Natural killer cell (primary cell): ENCODE results near the gene ST8SIA1. TPM values are rescaled to one million over a fixed set of nuclear protein-coding genes. Genes with fewer than 3 reads are reported as not detected.

Source experiments
- ATAC-seq, 3 donors: fragments of 150-1000 bp in 2 of 3; fragments of 200-7000 bp in 1 of 3; cut with Tn5 transposase; 1 replicate in 1 of 3; 2 replicates in 2 of 3; pipeline ENCODE4 v1.10.0; 2021; ENCODE audit warnings: mild to moderate bottlenecking in 2 of 3, moderate library complexity in 2 of 3
- DNase-seq, 2 donors: peaks; one replicate each; pipeline versions ENCODE4 v3.0.0 to v3.0.0-alpha.2; 2013 to 2021; ENCODE audit warnings: mixed read lengths in 1 of 2
- H3K27ac ChIP-seq: one replicate; pipeline ENCODE4 v1.5.1; 2013; ENCODE audit warnings: mild to moderate bottlenecking, low read length
- H3K27me3 ChIP-seq: one replicate; pipeline ENCODE4 v1.6.1; 2013; ENCODE audit warnings: low read length; ENCODE audit not compliant: control insufficient read depth, insufficient read depth
- H3K36me3 ChIP-seq: one replicate; pipeline ENCODE4 v1.6.1; 2013; ENCODE audit warnings: low read length; ENCODE audit not compliant: control insufficient read depth, insufficient read depth
- H3K4me1 ChIP-seq: one replicate; pipeline ENCODE4 v1.6.1; 2013; ENCODE audit warnings: low read length; ENCODE audit not compliant: control insufficient read depth, insufficient read depth
- H3K4me3 ChIP-seq: one replicate; pipeline ENCODE4 v1.5.1; 2013; ENCODE audit warnings: low read length
- H3K9me3 ChIP-seq: one replicate; pipeline ENCODE4 v1.6.1; 2013; ENCODE audit warnings: low read length; ENCODE audit not compliant: control insufficient read depth, insufficient read depth
- H3K27ac Mint-ChIP-seq, 2 donors: one replicate each; pipeline ENCODE4 v1.8.0; 2022; ENCODE audit warnings: mild to moderate bottlenecking in 2 of 2, mixed read lengths in 2 of 2, moderate library complexity in 1 of 2
- H3K27me3 Mint-ChIP-seq, 2 donors: one replicate each; pipeline ENCODE4 v1.8.0; 2022; ENCODE audit warnings: low read depth in 2 of 2, mixed read lengths in 2 of 2
- H3K36me3 Mint-ChIP-seq: one replicate; pipeline ENCODE4 v1.8.0; 2022; ENCODE audit warnings: mixed read lengths
- H3K4me1 Mint-ChIP-seq, 2 donors: one replicate each; pipeline ENCODE4 v1.8.0; 2022; ENCODE audit warnings: mixed read lengths in 2 of 2
- H3K4me3 Mint-ChIP-seq: one replicate; pipeline ENCODE4 v1.8.0; 2022; ENCODE audit warnings: mild to moderate bottlenecking, moderate library complexity, mixed read lengths
- H3K9me3 Mint-ChIP-seq, 2 donors: one replicate each; pipeline ENCODE4 v1.8.0; 2022; ENCODE audit warnings: mixed read lengths in 2 of 2
- WGBS: methylation state at CpG from one replicate; pipeline ENCODE4 v1.1.7; 2013; ENCODE audit warnings: missing lambda C conversion rate; ENCODE audit not compliant: insufficient coverage; 5-methylcytosine and 5-hydroxymethylcytosine counted together
- intact Hi-C: fragments of 100-400 bp; cut with micrococcal nuclease; formaldehyde crosslinking; loops from one replicate; pipeline ENCODE4 v1.14.2; 2022
- total RNA-seq, 4 donors: library from RNA; stranded (reverse); fragments of 120-200 nt in 1 of 4; gene quantifications; one replicate each; pipeline versions ENCODE4 v1.2.3 to v1.2.4, GENCODE V29; 2013 to 2022
- TF ChIP-seq, protein P1 (sequence below): fragments of 200-600 bp; IDR thresholded peaks from one replicate; pipeline ENCODE4 v1.8.0; 2022; ENCODE audit warnings: antibody characterized with exemption

The ST8SIA1 gene
- total RNA-seq, 3 donors from 2014 or later (not counting 1 experiment from before 2014, with no cell fraction given): 0.60 to 0.79 TPM; not detected in 1

DNA sequence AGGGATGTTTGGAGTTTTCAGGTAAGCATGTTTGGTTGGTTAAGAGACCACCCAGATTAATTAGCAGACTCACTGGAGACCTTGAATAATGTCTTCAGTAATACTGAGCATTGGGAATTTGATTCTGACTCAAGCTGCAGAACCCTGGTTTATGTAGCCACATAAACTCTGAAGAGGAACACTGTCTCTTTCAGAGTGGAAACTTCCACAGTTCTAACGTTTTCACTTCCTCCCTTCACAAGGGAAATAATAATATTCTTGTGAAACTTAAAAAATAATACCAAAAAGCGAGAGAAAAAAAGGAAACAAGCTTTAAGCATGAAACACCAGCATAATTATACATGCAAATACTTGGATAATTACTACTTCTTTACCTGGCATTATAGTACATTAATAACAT, 40.0 kb upstream of the ST8SIA1 start:
- no peak for ATAC-seq
- Histone ChIP-seq H3K4me3 (no peak overlapping the region), H3K36me3 (no peaks in the 10 kb centered on the region), H3K27me3 (no peaks in the 10 kb centered on the region), H3K9me3 (no peaks in the 10 kb centered on the region), H3K4me1 (no peaks in the 10 kb centered on the region), H3K27ac (no peak overlapping the region)
- DNase-seq: no peak
- Mint-ChIP-seq H3K9me3 (no peaks in the 10 kb centered on the region), H3K4me3 (no peak overlapping the region), H3K27me3 (no peaks in the 10 kb centered on the region), H3K27ac (no peak overlapping the region), H3K36me3 (no peaks in the 10 kb centered on the region), H3K4me1 (no peaks in the 10 kb centered on the region)
- intact Hi-C loops: no loop called here
- WGBS: 17% methylated on average over 1 of the region's 2 CpGs
- TF ChIP-seq, protein P1, sequence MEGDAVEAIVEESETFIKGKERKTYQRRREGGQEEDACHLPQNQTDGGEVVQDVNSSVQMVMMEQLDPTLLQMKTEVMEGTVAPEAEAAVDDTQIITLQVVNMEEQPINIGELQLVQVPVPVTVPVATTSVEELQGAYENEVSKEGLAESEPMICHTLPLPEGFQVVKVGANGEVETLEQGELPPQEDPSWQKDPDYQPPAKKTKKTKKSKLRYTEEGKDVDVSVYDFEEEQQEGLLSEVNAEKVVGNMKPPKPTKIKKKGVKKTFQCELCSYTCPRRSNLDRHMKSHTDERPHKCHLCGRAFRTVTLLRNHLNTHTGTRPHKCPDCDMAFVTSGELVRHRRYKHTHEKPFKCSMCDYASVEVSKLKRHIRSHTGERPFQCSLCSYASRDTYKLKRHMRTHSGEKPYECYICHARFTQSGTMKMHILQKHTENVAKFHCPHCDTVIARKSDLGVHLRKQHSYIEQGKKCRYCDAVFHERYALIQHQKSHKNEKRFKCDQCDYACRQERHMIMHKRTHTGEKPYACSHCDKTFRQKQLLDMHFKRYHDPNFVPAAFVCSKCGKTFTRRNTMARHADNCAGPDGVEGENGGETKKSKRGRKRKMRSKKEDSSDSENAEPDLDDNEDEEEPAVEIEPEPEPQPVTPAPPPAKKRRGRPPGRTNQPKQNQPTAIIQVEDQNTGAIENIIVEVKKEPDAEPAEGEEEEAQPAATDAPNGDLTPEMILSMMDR: no peak

GRCh38 chr12:22372277-22372837, 37.9 kb upstream of the ST8SIA1 start:
- no peak overlapping the region for H3K27ac ChIP-seq
- no peaks in the 10 kb centered on the region for H3K27me3 ChIP-seq
- Mint-ChIP-seq H3K27ac (no peak overlapping the region), H3K4me1 (no peaks in the 10 kb centered on the region), H3K9me3 (peaks cover 0 to 6% of the 10 kb centered on the region in 2 donors), H3K27me3 (peaks cover 0 to 12% of the 10 kb centered on the region in 2 donors), H3K4me3 (no peak overlapping the region), H3K36me3 (peaks cover 7% of the 10 kb centered on the region)
- TF ChIP-seq, protein P1: no peak
- no peaks in the 10 kb centered on the region for H3K9me3 ChIP-seq
- DNase-seq (no peak), ATAC-seq (no peak)
- H3K36me3 ChIP-seq: no peaks in the 10 kb centered on the region
- intact Hi-C loops: no loop called here
- H3K4me3 ChIP-seq: no peak overlapping the region
- no peaks in the 10 kb centered on the region for H3K4me1 ChIP-seq

DNA sequence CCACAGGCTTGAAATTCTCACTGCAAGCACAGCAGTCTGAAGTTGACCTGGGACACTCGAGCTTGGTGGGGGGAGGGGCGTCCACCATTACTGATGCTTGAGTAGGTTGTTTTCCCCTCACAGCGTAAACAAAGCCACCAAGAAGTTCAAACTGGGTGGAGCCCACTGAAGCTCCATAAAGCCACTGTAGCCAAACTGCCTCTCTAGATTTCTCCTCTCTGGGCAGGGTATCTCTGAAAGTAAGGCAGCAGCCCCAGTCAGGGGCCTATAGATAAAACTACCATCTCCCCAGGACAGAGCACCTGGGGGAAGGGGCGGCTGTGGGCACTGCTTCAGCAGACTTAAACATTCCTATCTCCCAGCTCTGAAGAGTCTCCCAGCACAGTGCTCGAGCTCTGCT, 31.7 kb upstream of the ST8SIA1 start:
- Mint-ChIP-seq H3K9me3 (peaks cover 0 to 6% of the 10 kb centered on the region in 2 donors), H3K36me3 (peaks cover 7% of the 10 kb centered on the region), H3K4me1 (no peaks in the 10 kb centered on the region), H3K4me3 (no peak overlapping the region), H3K27ac (no peak overlapping the region), H3K27me3 (peaks cover 1 to 12% of the 10 kb centered on the region in 2 donors)
- intact Hi-C loops: no loop called here
- 91% methylated on average over 5 of the region's 5 CpGs for WGBS
- no peaks in the 10 kb centered on the region for H3K36me3 ChIP-seq
- H3K27ac ChIP-seq: no peak overlapping the region
- no peak for ATAC-seq
- TF ChIP-seq, protein P1: no peak
- no peaks in the 10 kb centered on the region for H3K27me3 ChIP-seq
- no peaks in the 10 kb centered on the region for H3K4me1 ChIP-seq
- H3K4me3 ChIP-seq: no peak overlapping the region
- H3K9me3 ChIP-seq: no peaks in the 10 kb centered on the region
- no peak for DNase-seq

GRCh38 chr12:22361785-22362184, 27.3 kb upstream of the ST8SIA1 start:
- no peak overlapping the region for H3K4me3 Mint-ChIP-seq
- H3K36me3 Mint-ChIP-seq: no peaks in the 10 kb centered on the region

More at GRCh38 chr12:22361785-22362184, 27.3 kb upstream of the ST8SIA1 start:
- ATAC-seq: no peak
- no peaks in the 10 kb centered on the region for H3K27me3 ChIP-seq
- no peak overlapping the region for H3K27ac Mint-ChIP-seq
- 88% methylated on average over 4 of the region's 4 CpGs for WGBS
- H3K36me3 ChIP-seq: no peaks in the 10 kb centered on the region
- no peak overlapping the region for H3K4me3 ChIP-seq
- no peak for DNase-seq
- H3K9me3 Mint-ChIP-seq: no peaks in the 10 kb centered on the region
- H3K27ac ChIP-seq: no peak overlapping the region
- H3K27me3 Mint-ChIP-seq: peaks cover 10 to 16% of the 10 kb centered on the region in 2 donors
- TF ChIP-seq, protein P1: no peak
- H3K4me1 ChIP-seq: no peaks in the 10 kb centered on the region
- no peaks in the 10 kb centered on the region for H3K9me3 ChIP-seq
- intact Hi-C loops: no loop called here
- H3K4me1 Mint-ChIP-seq: no peaks in the 10 kb centered on the region
